Measurements from ENCODE around the gene MAP3K5.

Gene MAP3K5

GRCh38 chr6:136567688-136568087 lies 224.6 kb downstream of the MAP3K5 start:
- DNase-seq, result no peak

GRCh38 chr6:136566851-136567250 lies 225.4 kb downstream of the MAP3K5 start:
- no peak for DNase-seq

- peak; percentile 42 to 72 (median 68) for DNase-seq
Observed at GRCh38 chr6:136566007-136566487, 226.2 kb downstream of the MAP3K5 start.

- no peak for DNase-seq
Observed at GRCh38 chr6:136564180-136564579, 228.1 kb downstream of the MAP3K5 start.

- DNase-seq, result no peak
Observed at GRCh38 chr6:136563386-136564152, 228.7 kb downstream of the MAP3K5 start.

GRCh38 chr6:136562211-136562610 lies 230.1 kb downstream of the MAP3K5 start:
- DNase-seq, result peak in 2 of 4 experiments; percentile 30 to 41

GRCh38 chr6:136553166-136553787 lies 239.0 kb downstream of the MAP3K5 start:
- DNase-seq, result no peak

- peak in 1 of 4 experiments; percentile 3 for DNase-seq
Observed at GRCh38 chr6:136552054-136552453, 240.2 kb downstream of the MAP3K5 start.

GRCh38 chr6:136551103-136551502 lies 241.2 kb downstream of the MAP3K5 start:
- DNase-seq, result no peak

GRCh38 chr6:136550330-136551071 lies 241.8 kb downstream of the MAP3K5 start, which contains the start of gene MAP7:
Gene MAP7, minus strand, starts transcription at chr6:136550422. Its CDS starts 14 bp downstream, at chr6:136550408.
- DNase-seq, result peak; percentile 50 to 77 (median 56)

GRCh38 chr6:136550045-136550329 lies 242.3 kb downstream of the MAP3K5 start:
- DNase-seq, result peak in 3 of 4 experiments; percentile 28 to 71 (median 63)

- DNase-seq, result peak; percentile 22 to 46 (median 42)
Observed at GRCh38 chr6:136549300-136550044, 242.8 kb downstream of the MAP3K5 start.

GRCh38 chr6:136548582-136549299 lies 243.5 kb downstream of the MAP3K5 start:
- DNase-seq, result no peak

GRCh38 chr6:136547871-136548270 lies 244.4 kb downstream of the MAP3K5 start:
- DNase-seq, result no peak

- peak; percentile 23 to 70 (median 52) for DNase-seq
Observed at GRCh38 chr6:136547336-136547735, 244.9 kb downstream of the MAP3K5 start.

- DNase-seq, result no peak
Observed at GRCh38 chr6:136546331-136546730, 245.9 kb downstream of the MAP3K5 start.

GRCh38 chr6:136544326-136544725 lies 248.0 kb downstream of the MAP3K5 start:
- DNase-seq, result no peak

- no peak for DNase-seq
Observed at GRCh38 chr6:136541395-136541794, 250.9 kb downstream of the MAP3K5 start.

GRCh38 chr6:136539967-136540652 lies 252.2 kb downstream of the MAP3K5 start:
- DNase-seq, result no peak

- no peak for DNase-seq
Observed at GRCh38 chr6:136538836-136539235, 253.4 kb downstream of the MAP3K5 start.

All from suppressor macrophage (primary cell).